Ascending aorta (tissue), 2 donors: Measurements from ENCODE around the gene BRAT1. TPM values are rescaled to one million over a fixed set of nuclear protein-coding genes. Genes with fewer than 3 reads are reported as not detected.

ENCODE experiments used
- DNase-seq, 2 donors: peaks; one replicate each; pipeline ENCODE4 v3.0.0-alpha.2; 2019; ENCODE audit warnings: low spot score in 2 of 2
- H3K27ac ChIP-seq, 2 donors: fragments of 200-600 bp; sonication (generic); one replicate each; pipeline ENCODE4 v1.5.1; 2016 to 2017; ENCODE audit warnings: mild to moderate bottlenecking in 1 of 2
- H3K27me3 ChIP-seq: fragments of 200-600 bp; sonication (generic); one replicate; pipeline ENCODE4 v1.5.1; 2017
- H3K36me3 ChIP-seq, 2 donors: fragments of 200-600 bp; sonication (generic); one replicate each; pipeline ENCODE4 v1.5.1; 2016
- H3K4me1 ChIP-seq, 2 donors: fragments of 200-600 bp; sonication (generic); one replicate each; pipeline ENCODE4 v1.5.1; 2016 to 2017; ENCODE audit warnings: mild to moderate bottlenecking in 1 of 2
- H3K4me3 ChIP-seq, 2 donors: fragments of 200-600 bp; sonication (generic); one replicate each; pipeline ENCODE4 v1.5.1; 2016 to 2017; ENCODE audit warnings: mild to moderate bottlenecking in 1 of 2
- H3K9me3 ChIP-seq, 2 donors: fragments of 200-600 bp; sonication (generic); one replicate each; pipeline ENCODE4 v1.5.1; 2016
- intact Hi-C: fragments of 100-400 bp; cut with DNase I; formaldehyde crosslinking; loops from one replicate; pipeline ENCODE4 v1.15.1; 2023
- total RNA-seq: library from RNA; depleted of rRNA; stranded (reverse); fragments of >200 nt; gene quantifications from one replicate; pipeline ENCODE4 v1.1.0, GENCODE V29; 2016
- TF ChIP-seq, protein P1 (sequence below), 3 experiments: fragments of 200-600 bp in 2 of 3; fragments of 450-650 bp in 1 of 3; sonication (generic) in 2 of 3; IDR thresholded peaks; one replicate each; pipeline ENCODE4 v1.5.1; 2016 to 2019; ENCODE audit warnings: antibody characterized with exemption in 3 of 3, mild to moderate bottlenecking in 1 of 3, moderate library complexity in 1 of 3

The BRAT1 gene
- total RNA-seq, 1 donor from 2014 or later: 84.0 TPM

DNA sequence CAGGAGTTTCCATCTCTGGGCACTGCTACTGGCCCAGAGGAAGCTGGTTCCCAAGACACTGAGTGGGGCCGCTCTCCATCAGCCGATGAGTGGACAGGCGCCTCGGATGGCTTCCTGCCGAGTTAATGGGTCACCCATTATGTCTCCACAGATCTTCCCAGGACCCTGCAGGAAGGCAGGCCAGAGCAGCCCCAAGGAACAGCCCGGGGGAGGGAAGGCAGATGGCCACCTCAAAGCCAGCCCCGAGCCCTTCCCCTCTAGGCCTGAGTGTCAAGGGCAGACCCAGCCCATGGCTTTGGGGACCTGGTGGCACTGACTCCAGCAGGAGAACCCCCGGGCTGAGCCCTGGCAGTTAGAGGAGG is 39.1 kb downstream of the BRAT1 start:
- peaks cover under 1% of the 10 kb centered on the region for H3K27me3 ChIP-seq
- DNase-seq: no peak
- H3K4me3 ChIP-seq: no peak overlapping the region
- no peak overlapping the region for H3K27ac ChIP-seq
- peaks cover 6 to 12% of the 10 kb centered on the region in 2 donors for H3K4me1 ChIP-seq
- H3K9me3 ChIP-seq: no peaks in the 10 kb centered on the region
- intact Hi-C loops: loop anchor here (2.0 to 5.0 kb wide), 2 partner anchors 39 to 41 kb away; partner anchors contain the start of genes BRAT1, GRIFIN and IQCE
- H3K36me3 ChIP-seq: no peaks in the 10 kb centered on the region
- TF ChIP-seq, protein P1, sequence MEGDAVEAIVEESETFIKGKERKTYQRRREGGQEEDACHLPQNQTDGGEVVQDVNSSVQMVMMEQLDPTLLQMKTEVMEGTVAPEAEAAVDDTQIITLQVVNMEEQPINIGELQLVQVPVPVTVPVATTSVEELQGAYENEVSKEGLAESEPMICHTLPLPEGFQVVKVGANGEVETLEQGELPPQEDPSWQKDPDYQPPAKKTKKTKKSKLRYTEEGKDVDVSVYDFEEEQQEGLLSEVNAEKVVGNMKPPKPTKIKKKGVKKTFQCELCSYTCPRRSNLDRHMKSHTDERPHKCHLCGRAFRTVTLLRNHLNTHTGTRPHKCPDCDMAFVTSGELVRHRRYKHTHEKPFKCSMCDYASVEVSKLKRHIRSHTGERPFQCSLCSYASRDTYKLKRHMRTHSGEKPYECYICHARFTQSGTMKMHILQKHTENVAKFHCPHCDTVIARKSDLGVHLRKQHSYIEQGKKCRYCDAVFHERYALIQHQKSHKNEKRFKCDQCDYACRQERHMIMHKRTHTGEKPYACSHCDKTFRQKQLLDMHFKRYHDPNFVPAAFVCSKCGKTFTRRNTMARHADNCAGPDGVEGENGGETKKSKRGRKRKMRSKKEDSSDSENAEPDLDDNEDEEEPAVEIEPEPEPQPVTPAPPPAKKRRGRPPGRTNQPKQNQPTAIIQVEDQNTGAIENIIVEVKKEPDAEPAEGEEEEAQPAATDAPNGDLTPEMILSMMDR (IDR thresholded peaks at IDR 0.05): no peak

DNA sequence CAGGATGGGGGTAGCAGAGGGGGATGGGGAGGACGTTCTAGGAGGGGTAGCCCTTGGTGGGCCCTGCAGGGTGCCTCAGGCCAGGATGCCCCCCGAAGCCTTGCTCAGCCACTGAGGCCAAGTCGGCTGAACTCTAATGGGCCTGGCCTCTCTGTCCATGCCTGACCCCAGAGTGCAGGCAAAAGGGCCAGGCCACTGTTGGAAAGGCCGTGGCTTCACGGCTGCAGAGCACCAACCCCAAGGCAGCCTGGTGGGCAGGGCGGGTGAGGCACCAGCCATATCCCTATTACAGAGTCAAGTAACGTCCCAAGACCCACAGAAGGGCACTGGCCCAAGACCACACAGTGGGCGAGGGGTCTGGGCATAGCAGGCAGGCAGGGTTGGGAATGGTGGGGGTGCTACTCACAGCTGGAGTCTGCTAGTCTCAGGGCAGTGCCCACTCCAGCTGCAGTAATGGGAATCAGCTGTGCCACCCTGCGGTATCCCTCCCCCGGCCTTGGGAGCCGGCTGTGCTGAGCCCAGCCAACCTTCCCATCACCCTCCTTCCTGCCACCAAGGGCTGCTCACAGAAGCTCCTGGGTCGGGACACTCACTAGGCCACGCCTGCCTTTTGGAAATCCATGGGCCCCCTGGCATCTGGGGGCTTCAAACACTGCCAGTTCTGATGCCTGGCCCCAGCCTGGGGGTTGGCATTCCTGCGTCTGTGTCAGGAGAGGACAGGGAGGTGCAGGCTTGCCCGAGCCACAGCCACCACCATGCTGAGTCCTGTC is 39.7 kb downstream of the BRAT1 start:
- no peaks in the 10 kb centered on the region for H3K9me3 ChIP-seq
- no peaks in the 10 kb centered on the region for H3K36me3 ChIP-seq
- H3K27me3 ChIP-seq: no peaks in the 10 kb centered on the region
- TF ChIP-seq, protein P1 (IDR thresholded peaks at IDR 0.05): no peak
- intact Hi-C loops: loop anchor here (2.0 to 5.0 kb wide), 2 partner anchors 39 to 42 kb away; partner anchors contain the start of genes BRAT1, GRIFIN and IQCE
- no peak overlapping the region for H3K4me3 ChIP-seq
- peaks cover 6 to 10% of the 10 kb centered on the region in 2 donors for H3K4me1 ChIP-seq
- no peak overlapping the region for H3K27ac ChIP-seq
- no peak for DNase-seq

DNA sequence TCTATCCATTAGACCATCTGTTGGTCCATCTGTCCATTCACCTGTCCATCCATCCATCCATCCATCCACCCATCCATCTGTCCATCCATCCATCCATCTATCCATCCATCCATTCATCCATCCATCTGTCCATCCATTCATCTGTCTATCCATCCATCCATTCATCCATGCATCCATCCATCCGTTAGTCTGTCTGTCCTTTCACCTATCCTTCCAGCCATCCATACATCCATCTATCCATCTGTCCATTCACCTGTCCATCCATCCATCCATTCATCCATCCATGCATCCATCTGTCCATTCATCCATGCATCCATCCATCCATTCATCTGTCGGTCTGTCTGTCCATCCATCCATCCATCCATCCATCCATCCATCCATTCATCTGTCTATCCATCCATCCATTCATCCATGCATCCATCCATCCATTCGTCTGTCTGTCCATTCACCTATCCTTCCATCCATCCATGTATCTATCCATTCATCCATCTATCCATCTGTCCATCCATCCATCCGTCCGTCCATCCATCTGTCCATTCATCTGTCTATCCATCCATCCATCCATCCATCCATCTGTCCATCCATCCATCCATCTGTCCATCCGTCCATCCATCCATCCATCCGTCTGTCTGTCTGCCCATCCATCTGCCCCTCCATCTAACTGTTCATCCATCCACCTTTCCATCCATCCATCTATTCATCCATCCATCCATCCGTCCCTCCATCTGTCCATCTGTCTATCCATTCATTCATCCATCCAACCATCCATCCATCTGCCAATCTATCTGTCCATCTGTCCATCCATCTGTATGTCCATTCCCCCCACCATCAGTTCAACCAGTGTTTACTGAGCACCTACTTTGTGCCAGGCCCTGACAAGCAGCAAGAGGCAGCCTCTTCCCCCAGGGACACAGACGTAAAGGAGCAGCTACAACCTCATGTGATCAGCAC is 40.6 kb downstream of the BRAT1 start:
- H3K27ac ChIP-seq: no peak overlapping the region
- TF ChIP-seq, protein P1 (IDR thresholded peaks at IDR 0.05): no peak
- no peaks in the 10 kb centered on the region for H3K36me3 ChIP-seq
- DNase-seq: no peak
- intact Hi-C loops: loop anchor here (5.0 kb wide), 1 partner anchor 43 kb away; the partner anchor contains the start of genes BRAT1 and IQCE
- no peaks in the 10 kb centered on the region for H3K9me3 ChIP-seq
- no peak overlapping the region for H3K4me3 ChIP-seq
- peaks cover 4 to 6% of the 10 kb centered on the region in 2 donors for H3K4me1 ChIP-seq
- no peaks in the 10 kb centered on the region for H3K27me3 ChIP-seq

DNA sequence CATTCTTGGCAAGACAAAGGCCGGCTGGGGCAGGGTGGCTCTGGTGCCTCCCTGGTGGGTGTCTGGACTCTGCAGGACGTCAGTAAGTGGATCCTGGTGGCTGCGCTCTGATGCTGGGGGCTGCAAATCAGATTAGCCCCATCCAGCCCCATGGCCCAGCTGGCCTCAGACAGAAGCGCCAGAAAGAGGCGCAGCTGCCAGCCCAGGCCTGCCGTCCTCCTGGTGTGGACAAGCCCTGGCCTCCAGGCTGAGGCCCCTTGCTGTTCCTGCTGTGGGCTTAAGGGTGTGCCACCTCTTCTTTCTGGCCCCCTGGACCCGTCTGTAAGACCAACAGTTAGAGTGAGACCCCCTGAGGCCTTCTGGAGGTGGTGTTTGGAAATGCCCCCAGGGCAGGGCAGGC is 41.6 kb downstream of the BRAT1 start:
- no peaks in the 10 kb centered on the region for H3K36me3 ChIP-seq
- H3K4me1 ChIP-seq: peaks cover 0 to 4% of the 10 kb centered on the region in 2 donors
- intact Hi-C loops: no loop called here
- no peak for DNase-seq
- no peak overlapping the region for H3K27ac ChIP-seq
- no peaks in the 10 kb centered on the region for H3K27me3 ChIP-seq
- TF ChIP-seq, protein P1 (IDR thresholded peaks at IDR 0.05): no peak
- no peak overlapping the region for H3K4me3 ChIP-seq
- no peaks in the 10 kb centered on the region for H3K9me3 ChIP-seq

DNA sequence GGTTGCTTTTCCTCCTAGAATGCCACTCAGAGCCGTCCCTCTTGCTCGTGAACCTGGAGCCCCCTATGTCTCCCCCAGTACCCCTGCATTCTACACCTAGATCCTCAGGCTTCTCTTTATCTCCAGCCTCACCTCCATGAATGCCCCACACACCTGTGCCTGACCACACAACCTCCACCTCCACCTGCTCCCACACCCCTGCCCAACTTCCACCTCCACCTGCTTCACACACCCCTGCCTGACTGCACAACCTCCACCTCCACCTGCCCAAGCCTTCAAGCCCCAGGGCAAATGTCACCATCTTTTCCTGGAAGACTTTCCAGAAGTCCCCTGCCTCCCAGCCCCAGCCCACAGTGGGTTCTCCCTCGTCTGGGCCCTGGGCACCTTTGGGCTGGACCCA is 42.6 kb downstream of the BRAT1 start:
- no peak overlapping the region for H3K27ac ChIP-seq
- intact Hi-C loops: no loop called here
- H3K4me1 ChIP-seq: peaks cover 0 to 4% of the 10 kb centered on the region in 2 donors
- H3K27me3 ChIP-seq: no peaks in the 10 kb centered on the region
- no peaks in the 10 kb centered on the region for H3K36me3 ChIP-seq
- no peak for DNase-seq
- H3K9me3 ChIP-seq: no peaks in the 10 kb centered on the region
- TF ChIP-seq, protein P1 (IDR thresholded peaks at IDR 0.05): no peak
- no peak overlapping the region for H3K4me3 ChIP-seq
